NT2/D1 (cell line): ENCODE measurements around the gene TACR1.

Experiments
- DNase-seq: peaks from one replicate; pipeline ENCODE4 v3.0.0-alpha.2; 2011; ENCODE audit warnings: low read depth, low spot score
- H3K27me3 ChIP-seq: 2 replicates; pipeline ENCODE4 v1.6.0; 2011; ENCODE audit warnings: mild to moderate bottlenecking; ENCODE audit not compliant: insufficient read length, insufficient read depth
- H3K36me3 ChIP-seq: 2 replicates; pipeline ENCODE4 v1.6.1; 2011; ENCODE audit warnings: mild to moderate bottlenecking, low read length, mixed read lengths; ENCODE audit not compliant: insufficient read depth, insufficient read length
- H3K4me1 ChIP-seq: 2 replicates; pipeline ENCODE4 v1.5.1; 2011; ENCODE audit not compliant: insufficient read depth, insufficient read length
- H3K4me3 ChIP-seq: 2 replicates; pipeline ENCODE4 v1.5.1; 2011; ENCODE audit warnings: low read depth; ENCODE audit not compliant: insufficient read length
- H3K9ac ChIP-seq: 2 replicates; pipeline ENCODE4 v1.6.0; 2011; ENCODE audit warnings: low read depth; ENCODE audit not compliant: insufficient read length
- H3K9me3 ChIP-seq: 2 replicates; pipeline ENCODE4 v1.5.1; 2011; ENCODE audit warnings: mild to moderate bottlenecking, low read length; ENCODE audit not compliant: insufficient read depth
- SUZ12 ChIP-seq: IDR thresholded peaks from 2 replicates; pipeline ENCODE4 v1.6.1; 2011; ENCODE audit not compliant: insufficient read length, insufficient read depth; ENCODE audit errors: extremely low read depth
- YY1 ChIP-seq: IDR thresholded peaks from 2 replicates; pipeline ENCODE4 v1.6.1; 2011; ENCODE audit not compliant: insufficient read length, insufficient read depth
- ZNF274 ChIP-seq: IDR thresholded peaks from 2 replicates; pipeline ENCODE4 v1.6.1; 2011; ENCODE audit warnings: mild to moderate bottlenecking, low read depth, low read length

Gene TACR1

DNA sequence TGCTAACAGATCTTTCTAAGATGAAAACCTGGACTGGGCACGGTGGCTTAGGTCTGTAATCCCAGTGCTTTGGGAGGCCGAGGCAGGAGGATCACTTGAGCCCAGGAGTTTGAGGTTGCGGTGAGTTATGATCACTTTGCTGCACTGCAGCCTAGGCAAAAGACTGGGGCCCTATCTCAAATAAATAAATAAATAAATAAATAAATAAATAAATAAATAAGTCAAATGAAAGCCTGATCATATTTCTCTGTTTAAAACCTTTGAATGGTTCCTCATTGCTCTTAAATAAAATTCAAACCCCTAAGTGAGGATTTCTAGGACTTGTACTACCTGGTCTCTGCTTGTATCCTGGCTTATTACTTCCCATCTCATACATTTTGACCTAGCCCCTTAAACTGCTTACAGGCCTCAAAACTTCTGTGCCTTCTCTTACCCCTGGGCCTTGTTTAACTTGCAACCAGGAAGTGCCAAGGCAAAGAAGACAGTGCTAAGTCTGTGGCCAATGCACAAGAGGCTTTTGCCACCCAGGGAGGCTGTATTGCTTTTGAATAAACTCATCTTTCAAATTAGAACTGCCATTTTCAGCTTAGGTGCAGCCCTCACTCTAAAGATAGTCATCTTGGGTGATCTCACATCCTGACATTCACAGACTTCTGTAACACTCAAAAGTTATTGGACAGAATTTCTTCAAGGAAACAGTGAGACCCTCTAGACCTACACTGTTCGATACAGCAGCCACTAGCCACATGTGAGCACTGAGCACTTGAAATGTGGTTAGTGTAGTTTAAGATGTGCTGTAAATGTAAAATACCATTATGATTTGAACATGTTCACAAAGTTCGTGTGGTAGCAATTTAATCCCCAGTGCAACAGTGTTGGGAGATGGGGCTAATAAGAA lies 167.2 kb downstream of the TACR1 start:
- Histone ChIP-seq H3K9me3 (no peaks in the 10 kb centered on the region), H3K36me3 (peaks cover 3% of the 10 kb centered on the region), H3K4me3 (no peak overlapping the region), H3K27me3 (no peaks in the 10 kb centered on the region), H3K4me1 (no peaks in the 10 kb centered on the region), H3K9ac (no peak overlapping the region)
- TF ChIP-seq SUZ12 (no peak), YY1 (no peak), ZNF274 (no peak)
- DNase-seq: no peak

DNA sequence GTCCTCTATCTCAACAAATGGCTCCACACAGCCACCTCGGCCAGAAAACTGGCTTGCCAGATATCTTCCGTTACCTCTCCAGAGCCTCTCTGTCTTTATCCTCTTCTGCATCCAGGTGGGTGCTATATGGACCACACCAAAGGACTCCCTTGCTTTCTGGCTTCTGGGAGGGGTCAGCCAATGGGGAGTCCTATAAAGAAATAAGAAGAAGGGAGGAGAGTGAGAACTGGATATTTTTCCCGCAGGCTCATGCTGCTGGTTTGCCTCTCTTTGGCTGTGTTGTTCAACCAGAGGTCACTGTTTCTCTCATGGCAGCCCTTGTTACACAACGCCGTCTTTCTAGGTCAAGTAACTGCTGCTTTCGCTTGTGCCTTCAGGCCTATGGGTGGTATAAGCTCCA lies 168.1 kb downstream of the TACR1 start:
- Histone ChIP-seq H3K4me3 (no peak overlapping the region), H3K9ac (no peak overlapping the region), H3K9me3 (no peaks in the 10 kb centered on the region), H3K4me1 (no peaks in the 10 kb centered on the region), H3K36me3 (peaks cover 3% of the 10 kb centered on the region), H3K27me3 (no peaks in the 10 kb centered on the region)
- DNase-seq: no peak
- no peak for TF ChIP-seq YY1
- no peak for TF ChIP-seq SUZ12
- no peak for TF ChIP-seq ZNF274

DNA sequence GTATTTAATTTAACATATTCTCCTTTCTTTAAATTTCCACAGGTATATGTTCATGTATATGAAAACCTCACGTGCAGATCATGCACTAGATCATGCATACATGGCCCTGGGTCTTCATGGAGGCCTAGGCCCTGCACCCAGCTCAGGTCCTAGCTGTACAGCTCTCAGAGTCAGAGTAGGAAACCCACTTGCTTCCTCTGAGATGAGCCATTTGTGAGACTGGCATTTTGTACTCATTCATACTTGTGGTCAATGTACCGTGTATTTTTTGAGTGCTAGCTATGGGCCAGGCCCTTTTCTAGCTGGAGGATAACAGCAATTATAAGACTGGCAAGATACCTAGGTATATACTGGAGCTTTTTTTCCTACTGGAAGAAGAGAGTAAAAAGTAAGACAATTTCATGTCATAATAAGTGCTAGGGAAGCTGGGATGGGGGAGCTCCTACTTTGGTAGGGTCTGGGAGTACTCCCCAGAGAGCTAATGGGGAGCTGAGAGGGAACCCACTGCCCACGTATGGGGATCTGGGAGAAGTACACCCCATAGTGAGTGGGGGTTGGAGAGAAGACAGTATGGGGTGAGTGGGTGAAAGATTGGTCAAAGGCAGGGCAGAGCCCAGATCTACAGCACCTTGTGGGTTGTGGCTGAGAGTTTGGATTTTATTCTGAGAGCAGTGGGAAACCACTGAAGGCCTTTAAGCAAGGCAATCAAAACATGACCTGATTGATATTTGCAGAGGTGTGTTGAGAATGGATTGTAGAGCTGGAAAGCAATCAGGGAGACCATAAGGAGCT lies 168.9 kb downstream of the TACR1 start:
- no peak overlapping the region for H3K4me3 ChIP-seq
- no peak overlapping the region for H3K9ac ChIP-seq
- peaks cover 3% of the 10 kb centered on the region for H3K36me3 ChIP-seq
- H3K9me3 ChIP-seq: no peaks in the 10 kb centered on the region
- TF ChIP-seq ZNF274: no peak
- no peak for TF ChIP-seq SUZ12
- TF ChIP-seq YY1: no peak
- H3K27me3 ChIP-seq: no peaks in the 10 kb centered on the region
- H3K4me1 ChIP-seq: no peaks in the 10 kb centered on the region
- no peak for DNase-seq

DNA sequence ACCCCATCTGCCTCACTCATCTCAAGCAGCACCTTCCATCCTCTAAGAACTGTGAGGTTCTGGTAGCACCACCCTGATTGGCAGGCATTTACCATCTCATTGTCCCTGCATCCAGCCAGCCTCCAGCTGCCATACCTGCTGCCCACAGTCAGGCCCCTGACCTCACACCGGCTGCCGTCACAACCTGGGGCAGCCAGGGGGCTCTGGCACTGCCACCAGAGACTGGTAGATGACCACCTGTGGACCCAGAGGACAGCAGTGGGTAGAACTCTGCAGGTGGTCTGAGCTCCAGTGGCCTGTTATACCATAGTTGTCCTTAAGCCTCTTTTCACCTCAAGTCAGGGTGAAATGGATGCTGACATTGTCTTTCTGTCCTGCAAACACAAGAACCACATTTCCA lies 171.4 kb downstream of the TACR1 start:
- Histone ChIP-seq H3K36me3 (peaks cover 3% of the 10 kb centered on the region), H3K4me1 (no peaks in the 10 kb centered on the region), H3K9me3 (no peaks in the 10 kb centered on the region), H3K4me3 (no peak overlapping the region), H3K9ac (no peak overlapping the region), H3K27me3 (no peaks in the 10 kb centered on the region)
- DNase-seq: no peak
- TF ChIP-seq SUZ12 (no peak), ZNF274 (no peak), YY1 (no peak)

DNA sequence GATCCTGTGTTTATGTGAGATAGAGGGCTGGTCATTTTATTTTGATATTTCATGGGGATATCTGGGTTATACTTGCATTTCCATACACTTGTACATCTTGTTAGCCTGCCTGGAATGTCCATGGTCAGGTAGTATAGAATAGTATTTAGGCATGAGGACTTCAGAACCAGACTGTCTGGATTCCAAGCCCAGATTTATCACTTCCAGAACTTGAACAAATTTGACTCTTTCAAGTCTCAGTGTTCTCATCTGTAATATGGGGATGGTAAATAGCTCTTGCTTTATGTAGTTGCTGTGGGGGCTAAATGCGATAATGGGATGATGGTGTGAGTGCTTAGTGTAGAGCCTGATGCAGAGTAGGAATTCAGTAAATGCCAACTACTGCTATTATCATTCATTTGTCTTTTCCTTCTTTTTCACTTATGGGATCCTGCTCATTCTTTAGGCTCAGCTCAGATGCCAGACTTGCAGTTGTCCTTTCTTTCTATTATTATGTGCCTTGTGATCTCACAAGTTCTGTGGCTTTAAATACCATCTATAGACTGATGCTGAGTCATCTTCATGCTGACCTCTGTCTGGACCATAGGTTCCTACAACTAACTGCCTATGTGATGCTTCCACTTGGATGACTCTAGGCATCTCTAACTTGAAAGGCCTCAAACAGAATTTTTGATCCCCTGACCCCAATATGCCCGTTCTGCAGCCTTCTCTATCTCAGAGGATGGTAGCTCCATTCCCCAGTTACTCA lies 173.5 kb downstream of the TACR1 start:
- H3K9me3 ChIP-seq: no peaks in the 10 kb centered on the region
- no peak for DNase-seq
- H3K36me3 ChIP-seq: peaks cover 3% of the 10 kb centered on the region
- no peaks in the 10 kb centered on the region for H3K4me1 ChIP-seq
- no peak overlapping the region for H3K4me3 ChIP-seq
- TF ChIP-seq ZNF274: no peak
- TF ChIP-seq SUZ12: no peak
- no peak for TF ChIP-seq YY1
- no peak overlapping the region for H3K9ac ChIP-seq
- H3K27me3 ChIP-seq: no peaks in the 10 kb centered on the region

DNA sequence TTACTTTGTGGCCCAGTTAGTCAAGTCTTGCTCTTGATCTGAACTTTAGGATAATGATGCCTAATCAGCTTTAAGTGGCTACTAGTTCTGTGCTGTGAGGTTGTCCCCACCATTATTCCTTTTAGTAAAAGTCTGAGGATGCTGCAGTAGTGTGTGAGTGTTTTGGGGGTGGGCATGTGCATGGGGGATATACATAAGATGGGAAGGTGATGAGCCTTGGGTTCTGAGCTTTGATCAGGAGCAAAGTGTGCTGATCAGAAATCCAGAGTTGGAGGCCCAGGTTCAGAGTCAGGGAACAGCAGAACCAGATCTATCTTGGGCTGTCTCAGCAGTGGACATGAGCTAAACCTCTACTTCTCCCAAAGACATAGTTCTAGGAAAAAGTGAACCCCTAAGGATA lies 174.1 kb downstream of the TACR1 start:
- TF ChIP-seq SUZ12: no peak
- TF ChIP-seq ZNF274: no peak
- TF ChIP-seq YY1: no peak
- peaks cover 3% of the 10 kb centered on the region for H3K36me3 ChIP-seq

More for the DNA sequence above, 174.1 kb downstream of the TACR1 start:
- H3K9me3 ChIP-seq: no peaks in the 10 kb centered on the region
- no peaks in the 10 kb centered on the region for H3K4me1 ChIP-seq
- H3K4me3 ChIP-seq: no peak overlapping the region
- no peak for DNase-seq
- H3K9ac ChIP-seq: no peak overlapping the region
- H3K27me3 ChIP-seq: no peaks in the 10 kb centered on the region
